Activated CD4-positive, alpha-beta T cell treated with anti-CD3 and anti-CD28 coated beads, Interleukin-10, Interleukin-2, amounts not matched to agents 100 ng/mL and 50 ng/mL, durations not matched to agents 16 hours and 8 hours (primary cell): ENCODE measurements around the gene KAT6B.
"Not testable (repeated sequence)": the region's sequence is repeated elsewhere in the genome, so short reads cannot be mapped to it uniquely, and the experiment has no call there.

Experiments used
- DNase-seq: peaks from one replicate; pipeline ENCODE4 v3.0.0-alpha.2; 2020

The KAT6B gene

GRCh38 chr10:74826142-74827044, at the start of gene KAT6B:
Gene KAT6B, plus strand, starts transcription at chr10:74826600. Its CDS starts 16,258 bp downstream, at chr10:74842858.
- DNase-seq = peak; percentile 100

GRCh38 chr10:74778436-74779094, 47.8 kb upstream of the KAT6B start:
- DNase-seq = no peak

GRCh38 chr10:74781870-74782269, 44.5 kb upstream of the KAT6B start:
- not testable (repeated sequence) for DNase-seq

GRCh38 chr10:74784462-74784861, 41.9 kb upstream of the KAT6B start:
- no peak for DNase-seq

GRCh38 chr10:74786126-74786525, 40.3 kb upstream of the KAT6B start:
- DNase-seq = no peak

- DNase-seq = no peak
These were observed 38.9 kb upstream of the KAT6B start for GRCh38 chr10:74787457-74787856.

GRCh38 chr10:74791979-74792378, 34.4 kb upstream of the KAT6B start:
- not testable (repeated sequence) for DNase-seq

- DNase-seq = no peak
These were observed 33.7 kb upstream of the KAT6B start for GRCh38 chr10:74792726-74793125.

- DNase-seq = not testable (repeated sequence)
These were observed 33.2 kb upstream of the KAT6B start for GRCh38 chr10:74793240-74793639.

GRCh38 chr10:74794531-74794930, 31.9 kb upstream of the KAT6B start:
- no peak for DNase-seq

- no peak for DNase-seq
These were observed 28.9 kb upstream of the KAT6B start for GRCh38 chr10:74797550-74797949.

GRCh38 chr10:74799721-74800221, 26.6 kb upstream of the KAT6B start:
- DNase-seq = peak; percentile 78

- no peak for DNase-seq
These were observed 25.0 kb upstream of the KAT6B start for GRCh38 chr10:74801447-74801846.

GRCh38 chr10:74808501-74808900, 17.9 kb upstream of the KAT6B start:
- no peak for DNase-seq

- DNase-seq = no peak
These were observed 16.3 kb upstream of the KAT6B start for GRCh38 chr10:74810087-74810486.

GRCh38 chr10:74813381-74814259, 12.8 kb upstream of the KAT6B start:
- DNase-seq = no peak

GRCh38 chr10:74814797-74815196, 11.6 kb upstream of the KAT6B start:
- DNase-seq = no peak

GRCh38 chr10:74816824-74817498, 9.4 kb upstream of the KAT6B start:
- no peak for DNase-seq

- DNase-seq = no peak
These were observed 4.9 kb upstream of the KAT6B start for GRCh38 chr10:74821501-74821900.

GRCh38 chr10:74822101-74822500, 4.3 kb upstream of the KAT6B start:
- no peak for DNase-seq

GRCh38 chr10:74822521-74823089, 3.8 kb upstream of the KAT6B start:
- DNase-seq = no peak

- DNase-seq = no peak
These were observed 2.6 kb upstream of the KAT6B start for GRCh38 chr10:74823791-74824183.
